Activated naive CD4-positive, alpha-beta T cell treated with anti-CD3 and anti-CD28 coated beads, Interleukin-2, amount 10 ng/mL, durations not matched to agents 7 days and 5 days (primary cell): ENCODE results near the gene NR6A1.

Source experiments
- CTCF ChIA-PET: fragments of 350-600 bp; sonication (Branson Sonifier 250); formaldehyde crosslinking; loops from one replicate; lab custom pipeline; 2021; ENCODE audit warnings: antibody characterized with exemption; lab: Charles Lee
- DNase-seq: peaks from one replicate; pipeline ENCODE4 v3.0.0-alpha.2; 2020
- H3K27ac Mint-ChIP-seq: one replicate; pipeline ENCODE4 v1.8.0; 2021; ENCODE audit warnings: mild to moderate bottlenecking, moderate library complexity, mixed read lengths
- H3K27me3 Mint-ChIP-seq: one replicate; pipeline ENCODE4 v1.8.0; 2021; ENCODE audit warnings: mild to moderate bottlenecking, mixed read lengths
- H3K36me3 Mint-ChIP-seq: one replicate; pipeline ENCODE4 v1.8.0; 2021; ENCODE audit warnings: mixed read lengths
- H3K4me1 Mint-ChIP-seq: one replicate; pipeline ENCODE4 v1.8.0; 2021; ENCODE audit warnings: mixed read lengths
- H3K4me3 Mint-ChIP-seq: one replicate; pipeline ENCODE4 v1.8.0; 2021; ENCODE audit warnings: mild to moderate bottlenecking, moderate library complexity, mixed read lengths
- H3K9me3 Mint-ChIP-seq: one replicate; pipeline ENCODE4 v1.8.0; 2021; ENCODE audit warnings: mixed read lengths

Gene NR6A1

DNA sequence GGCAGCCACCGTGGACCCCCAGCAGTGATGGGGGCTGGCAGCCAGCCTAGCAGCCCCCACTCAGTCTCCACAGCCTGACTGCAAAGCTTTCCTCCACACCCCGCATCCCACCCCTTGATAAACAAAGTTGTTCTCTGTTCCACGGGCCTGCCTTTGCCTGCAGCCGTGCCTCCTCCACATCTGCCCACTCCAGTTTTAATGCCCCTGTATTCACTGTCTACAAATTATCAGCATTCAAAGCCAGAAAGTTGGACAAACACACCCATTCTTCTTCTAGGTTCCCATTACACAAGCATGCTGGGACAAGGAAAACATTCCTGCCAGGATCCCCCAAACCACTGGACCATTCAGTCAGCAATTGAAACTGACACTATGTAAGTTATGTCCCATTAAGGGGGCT, 240.9 kb downstream of the NR6A1 start:
- DNase-seq: no peak
- Mint-ChIP-seq H3K27ac (no peak overlapping the region), H3K4me1 (no peaks in the 10 kb centered on the region), H3K36me3 (no peaks in the 10 kb centered on the region), H3K27me3 (peaks cover 7% of the 10 kb centered on the region), H3K9me3 (no peaks in the 10 kb centered on the region), H3K4me3 (no peak overlapping the region)
- CTCF ChIA-PET: no interaction called here

DNA sequence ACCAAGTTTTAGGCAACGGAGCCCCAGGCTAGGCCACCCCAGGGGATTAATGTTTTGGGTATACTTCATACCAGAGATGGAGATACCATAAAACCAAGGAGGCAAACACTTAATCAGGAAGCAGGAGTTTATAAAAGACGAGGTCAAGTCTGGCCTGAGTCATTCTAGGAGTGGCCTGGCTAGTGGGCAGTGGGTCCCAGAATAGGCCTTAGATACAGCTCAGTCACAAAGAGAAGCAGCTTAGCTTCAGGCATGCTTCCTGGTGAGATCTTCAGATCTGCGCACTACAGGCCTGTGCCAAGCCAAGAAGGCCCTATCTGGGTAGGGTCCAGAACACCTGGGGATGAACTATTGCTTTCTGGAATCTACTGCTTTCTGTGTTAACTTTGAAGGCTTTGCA, 243.3 kb downstream of the NR6A1 start:
- Mint-ChIP-seq H3K36me3 (no peaks in the 10 kb centered on the region), H3K4me1 (no peaks in the 10 kb centered on the region), H3K4me3 (no peak overlapping the region), H3K9me3 (no peaks in the 10 kb centered on the region), H3K27me3 (peaks cover 10% of the 10 kb centered on the region), H3K27ac (no peak overlapping the region)
- DNase-seq: no peak
- CTCF ChIA-PET: interaction anchor here (1.0 to 2.3 kb wide), 2 partner anchors 9 to 22 kb away, joined by 3 to 14 read pairs; no protein-coding TSS in a partner anchor

DNA sequence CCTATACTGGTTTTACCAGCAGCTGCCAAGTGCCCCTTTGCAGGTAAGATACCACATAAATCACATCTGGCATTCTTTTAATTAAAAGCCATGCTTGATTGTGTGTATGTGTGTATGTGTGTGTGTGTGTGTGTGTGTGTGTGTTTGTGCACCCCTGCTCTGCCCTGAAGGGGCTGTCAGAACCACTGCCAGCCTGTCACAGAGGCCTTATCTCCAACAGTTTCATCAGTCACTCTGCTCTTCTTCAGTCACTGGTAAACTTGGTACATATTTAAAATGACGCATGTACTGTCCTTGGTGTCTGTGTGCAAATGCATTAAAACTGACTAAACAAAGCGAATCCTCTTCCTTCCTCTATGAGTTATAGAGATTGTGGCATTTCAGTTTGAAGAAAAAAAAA, 244.9 kb downstream of the NR6A1 start:
- Mint-ChIP-seq H3K9me3 (no peaks in the 10 kb centered on the region), H3K27ac (no peak overlapping the region), H3K36me3 (no peaks in the 10 kb centered on the region), H3K4me1 (no peaks in the 10 kb centered on the region), H3K4me3 (no peak overlapping the region), H3K27me3 (peaks cover 22% of the 10 kb centered on the region)
- no peak for DNase-seq
- CTCF ChIA-PET: no interaction called here

DNA sequence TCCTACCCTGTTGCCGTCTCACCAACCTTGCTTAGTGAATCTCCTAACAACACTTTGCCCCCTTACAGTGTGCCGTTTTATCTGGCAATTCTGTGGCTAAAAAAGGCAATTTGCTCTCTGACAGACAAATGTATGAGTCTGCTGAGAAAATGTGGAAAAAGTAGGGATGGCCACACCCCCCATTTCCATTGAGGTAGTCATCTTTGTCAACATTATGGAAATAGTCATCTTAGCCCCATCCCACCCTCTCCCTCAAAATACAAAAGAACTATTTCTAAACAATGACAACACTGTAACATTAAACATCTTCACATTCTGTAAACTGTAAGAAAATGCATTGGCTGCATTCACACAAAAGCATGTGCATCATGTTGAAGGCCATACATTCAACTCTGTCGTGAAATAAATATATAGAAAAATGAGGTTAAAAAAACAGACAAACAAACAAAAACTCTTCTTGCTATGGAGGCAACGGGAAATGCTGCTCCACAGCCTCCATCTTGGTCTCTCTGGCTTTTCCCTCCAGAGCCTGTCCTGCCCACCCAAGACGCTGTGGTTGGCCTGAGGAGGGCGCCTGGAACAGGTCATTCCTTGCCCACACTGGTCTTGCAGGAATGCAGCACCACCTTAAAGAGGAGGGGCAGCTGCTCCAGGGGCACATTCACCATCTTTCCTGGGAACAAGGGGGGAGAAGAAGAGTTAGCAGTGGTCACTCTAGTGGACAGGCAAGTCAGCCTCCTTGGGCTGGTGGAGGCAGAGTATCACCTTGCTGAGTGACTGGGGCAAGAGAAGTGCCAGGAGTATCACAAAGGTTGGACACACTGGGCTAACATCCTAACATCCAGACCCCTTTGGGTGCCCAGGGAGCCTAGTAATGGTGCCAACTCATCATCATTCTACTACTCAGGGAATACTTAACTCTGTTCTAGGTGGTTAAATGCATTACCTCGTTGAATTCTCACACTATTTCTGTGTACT, 248.7 kb downstream of the NR6A1 start:
- Mint-ChIP-seq H3K4me1 (no peaks in the 10 kb centered on the region), H3K4me3 (no peak overlapping the region), H3K36me3 (no peaks in the 10 kb centered on the region), H3K27me3 (peaks cover 21% of the 10 kb centered on the region), H3K27ac (no peak overlapping the region), H3K9me3 (no peaks in the 10 kb centered on the region)
- DNase-seq: no peak
- CTCF ChIA-PET: no interaction called here

DNA sequence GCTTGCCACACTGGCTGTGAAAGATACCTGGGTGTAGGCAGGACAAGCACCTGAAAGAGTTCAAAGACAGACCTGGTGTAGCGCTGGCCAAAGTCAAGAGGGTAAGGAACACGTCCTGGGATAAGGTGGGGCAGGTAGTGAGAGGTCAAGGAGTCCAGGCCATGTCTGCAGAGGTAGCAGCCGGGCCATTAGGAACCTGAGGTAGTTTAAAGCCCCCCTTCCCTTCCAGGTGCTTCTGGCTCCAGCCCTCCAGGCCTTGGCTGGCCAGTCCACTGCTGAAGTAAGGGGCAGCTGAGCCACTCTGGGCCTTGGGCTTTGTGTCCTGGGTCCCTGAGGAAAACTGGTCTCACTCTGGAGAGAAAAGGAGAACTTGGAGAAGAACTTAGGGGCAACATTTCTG, 250.0 kb downstream of the NR6A1 start:
- H3K27ac Mint-ChIP-seq: no peak overlapping the region
- no peaks in the 10 kb centered on the region for H3K4me1 Mint-ChIP-seq
- no peak for DNase-seq
- no peaks in the 10 kb centered on the region for H3K36me3 Mint-ChIP-seq
- no peak overlapping the region for H3K4me3 Mint-ChIP-seq
- H3K27me3 Mint-ChIP-seq: peaks cover 29% of the 10 kb centered on the region
- no peaks in the 10 kb centered on the region for H3K9me3 Mint-ChIP-seq
- CTCF ChIA-PET: no interaction called here

DNA sequence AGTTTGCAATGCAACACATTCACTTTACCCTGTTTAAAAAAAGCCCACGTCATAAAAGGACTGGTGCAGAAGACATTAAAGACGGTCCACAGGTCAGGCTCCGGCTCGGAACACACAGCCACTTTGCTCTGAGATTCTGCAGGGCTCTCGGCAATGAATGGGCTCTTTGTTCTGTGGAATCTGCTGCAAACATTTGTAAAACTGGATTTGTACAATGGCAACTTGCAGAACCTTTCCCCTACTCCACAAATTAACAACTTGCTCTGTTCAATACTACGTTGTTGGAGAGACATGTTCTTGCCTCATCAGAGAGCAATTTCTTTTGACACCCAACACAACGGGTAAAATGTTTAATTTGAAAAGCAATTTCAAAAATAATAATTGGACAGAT, 250.9 kb downstream of the NR6A1 start:
- CTCF ChIA-PET: interaction anchor here (0.6 kb wide), 1 partner anchor 110 kb away, joined by 3 read pairs; no protein-coding TSS in a partner anchor
- DNase-seq: no peak
- no peaks in the 10 kb centered on the region for H3K9me3 Mint-ChIP-seq
- no peak overlapping the region for H3K4me3 Mint-ChIP-seq
- peaks cover 32% of the 10 kb centered on the region for H3K27me3 Mint-ChIP-seq
- H3K4me1 Mint-ChIP-seq: no peaks in the 10 kb centered on the region
- H3K36me3 Mint-ChIP-seq: no peaks in the 10 kb centered on the region
- H3K27ac Mint-ChIP-seq: no peak overlapping the region

DNA sequence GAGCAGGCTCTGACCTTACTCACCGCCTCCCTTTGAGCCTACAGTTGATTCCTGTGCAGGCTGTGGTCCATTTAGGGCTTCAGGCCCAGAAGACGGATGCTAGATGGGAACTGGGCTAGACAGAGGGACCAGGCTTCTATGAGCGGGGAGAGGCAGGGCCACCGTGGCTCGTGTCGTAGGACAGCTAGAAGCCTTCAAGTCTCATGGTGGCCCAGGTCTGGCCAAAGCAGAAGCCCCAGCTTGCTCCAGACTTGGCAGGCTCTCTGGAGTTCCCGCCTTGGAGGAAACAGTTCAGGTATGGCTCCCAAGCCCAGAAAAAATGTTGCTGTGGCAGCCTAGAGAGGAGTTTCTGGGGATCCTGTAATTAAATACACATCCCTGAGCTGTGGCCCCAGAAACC, 253.0 kb downstream of the NR6A1 start:
- CTCF ChIA-PET: no interaction called here
- Mint-ChIP-seq H3K27me3 (peaks cover 38% of the 10 kb centered on the region), H3K27ac (no peak overlapping the region), H3K4me1 (no peaks in the 10 kb centered on the region), H3K36me3 (no peaks in the 10 kb centered on the region), H3K9me3 (no peaks in the 10 kb centered on the region), H3K4me3 (no peak overlapping the region)
- no peak for DNase-seq

DNA sequence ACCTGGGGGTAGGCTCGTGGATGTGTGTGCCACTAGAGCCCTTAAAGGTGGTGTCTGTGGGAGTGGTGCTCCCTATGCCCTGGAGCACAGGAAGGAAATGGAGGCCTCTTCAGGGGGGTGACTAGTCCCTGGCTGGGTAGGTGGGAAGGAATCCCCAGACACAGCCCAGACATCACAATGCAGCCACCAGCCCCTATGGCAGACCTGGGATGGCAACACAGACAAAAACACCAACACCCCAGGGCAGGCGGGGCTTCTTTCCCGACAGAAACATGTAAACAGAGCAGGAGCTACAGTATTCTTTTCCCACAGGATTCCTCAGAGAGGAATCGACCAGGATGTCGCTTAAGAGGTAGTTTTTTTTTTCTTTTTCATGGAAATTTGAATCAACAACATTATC, 253.5 kb downstream of the NR6A1 start:
- Mint-ChIP-seq H3K36me3 (no peaks in the 10 kb centered on the region), H3K4me1 (no peaks in the 10 kb centered on the region), H3K9me3 (no peaks in the 10 kb centered on the region), H3K4me3 (no peak overlapping the region), H3K27me3 (peaks cover 40% of the 10 kb centered on the region), H3K27ac (no peak overlapping the region)
- DNase-seq: no peak
- CTCF ChIA-PET: no interaction called here

DNA sequence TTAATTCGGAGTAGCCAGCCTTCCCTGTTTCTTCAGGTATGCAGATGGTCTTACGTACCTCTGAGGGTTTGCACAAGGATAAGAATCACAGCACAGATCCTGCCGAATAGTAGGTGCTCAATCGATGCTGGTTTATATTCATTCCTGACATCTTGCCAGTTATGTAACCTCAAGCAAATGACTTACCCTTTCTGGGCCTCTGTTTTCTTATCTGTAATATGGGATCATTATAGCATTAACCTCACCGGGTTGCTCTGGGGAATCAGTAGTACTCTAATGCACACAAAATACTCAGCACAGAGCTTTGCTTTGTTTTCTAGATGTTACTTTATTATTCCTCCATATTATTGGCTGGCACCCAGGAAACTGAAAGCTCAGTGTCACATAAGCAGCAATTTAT, 256.2 kb downstream of the NR6A1 start:
- no peak for DNase-seq
- H3K27ac Mint-ChIP-seq: no peak overlapping the region
- H3K27me3 Mint-ChIP-seq: peaks cover 44% of the 10 kb centered on the region
- H3K9me3 Mint-ChIP-seq: no peaks in the 10 kb centered on the region
- CTCF ChIA-PET: interaction anchor here (1.5 kb wide), 1 partner anchor 21 kb away, joined by 3 read pairs; no protein-coding TSS in a partner anchor
- no peak overlapping the region for H3K4me3 Mint-ChIP-seq
- no peaks in the 10 kb centered on the region for H3K4me1 Mint-ChIP-seq
- no peaks in the 10 kb centered on the region for H3K36me3 Mint-ChIP-seq

DNA sequence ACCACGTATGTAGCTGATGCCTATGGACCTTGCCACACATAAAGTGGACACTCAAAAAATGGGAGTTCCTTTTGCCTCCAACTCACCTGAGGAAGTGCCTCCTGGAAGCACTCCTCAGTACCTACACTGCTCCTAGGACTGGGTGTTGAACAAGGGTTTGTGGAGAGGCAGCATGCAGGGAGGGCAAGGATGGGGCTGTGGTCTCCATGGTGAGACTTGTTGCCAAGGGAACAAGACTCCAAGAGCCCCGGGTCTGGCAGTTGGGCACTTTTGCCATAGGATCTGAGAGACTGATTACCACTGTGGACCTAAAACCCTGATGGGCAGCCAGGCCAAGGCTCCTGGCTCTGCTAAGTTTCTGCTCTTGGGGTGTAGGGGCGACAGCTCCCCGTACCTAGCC, 257.0 kb downstream of the NR6A1 start:
- H3K4me1 Mint-ChIP-seq: no peaks in the 10 kb centered on the region
- no peak overlapping the region for H3K4me3 Mint-ChIP-seq
- CTCF ChIA-PET: no interaction called here
- H3K27ac Mint-ChIP-seq: no peak overlapping the region
- H3K9me3 Mint-ChIP-seq: no peaks in the 10 kb centered on the region
- DNase-seq: no peak
- H3K36me3 Mint-ChIP-seq: no peaks in the 10 kb centered on the region
- peaks cover 44% of the 10 kb centered on the region for H3K27me3 Mint-ChIP-seq

DNA sequence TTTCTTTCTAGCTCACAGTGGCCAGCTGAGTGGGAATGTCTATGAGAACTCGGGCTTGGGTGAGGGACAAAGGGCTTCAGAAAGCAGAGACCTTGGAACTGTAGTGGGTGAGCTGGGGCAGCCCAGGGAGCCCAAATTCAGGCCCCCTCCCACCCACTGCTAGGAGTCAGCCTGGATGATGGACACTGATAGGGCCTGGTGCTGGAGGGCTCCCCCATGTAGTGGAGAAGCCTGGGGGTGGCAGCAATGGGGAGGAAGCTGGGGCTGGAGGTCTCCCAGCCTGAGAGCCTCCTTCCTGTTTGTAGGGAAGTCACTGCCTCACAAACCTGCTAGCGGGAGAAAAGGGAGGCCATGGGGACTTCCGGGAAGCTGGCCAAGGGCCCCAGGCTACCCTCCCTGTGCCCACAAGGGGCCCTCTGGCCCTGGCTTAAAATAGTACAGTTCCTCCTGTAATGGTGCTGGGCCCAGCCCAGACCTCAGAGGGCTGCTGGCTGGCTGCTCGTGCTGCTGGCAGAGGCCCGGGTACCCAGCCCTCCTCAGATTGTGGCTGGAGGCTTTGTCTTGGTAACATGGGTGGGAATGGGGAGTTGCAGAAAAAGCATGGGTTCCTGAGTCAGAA, 257.6 kb downstream of the NR6A1 start:
- no peak overlapping the region for H3K4me3 Mint-ChIP-seq
- CTCF ChIA-PET: no interaction called here
- no peaks in the 10 kb centered on the region for H3K9me3 Mint-ChIP-seq
- peaks cover 44% of the 10 kb centered on the region for H3K27me3 Mint-ChIP-seq
- no peak for DNase-seq
- no peak overlapping the region for H3K27ac Mint-ChIP-seq
- no peaks in the 10 kb centered on the region for H3K4me1 Mint-ChIP-seq
- no peaks in the 10 kb centered on the region for H3K36me3 Mint-ChIP-seq

DNA sequence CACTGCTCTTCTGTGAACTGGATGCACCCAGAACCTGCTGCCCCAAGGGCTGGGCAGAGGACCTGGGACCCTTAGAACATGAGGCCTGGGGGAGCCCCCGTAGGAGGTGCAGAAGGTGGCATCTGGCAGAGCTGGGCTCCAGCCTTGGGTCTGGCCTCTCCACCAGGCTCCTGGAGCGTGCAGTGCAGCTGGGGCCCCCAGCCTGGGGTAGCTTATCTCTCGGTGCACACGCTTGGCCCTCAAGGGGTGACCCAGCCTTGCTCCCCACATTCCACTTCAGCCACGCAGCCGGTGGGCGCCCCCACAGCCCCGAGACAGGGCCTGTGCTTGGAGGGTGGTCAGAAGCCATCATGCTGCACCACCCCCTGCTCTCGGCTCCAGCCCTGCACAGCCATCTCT, 258.3 kb downstream of the NR6A1 start:
- H3K4me3 Mint-ChIP-seq: no peak overlapping the region
- no peaks in the 10 kb centered on the region for H3K9me3 Mint-ChIP-seq

DNA sequence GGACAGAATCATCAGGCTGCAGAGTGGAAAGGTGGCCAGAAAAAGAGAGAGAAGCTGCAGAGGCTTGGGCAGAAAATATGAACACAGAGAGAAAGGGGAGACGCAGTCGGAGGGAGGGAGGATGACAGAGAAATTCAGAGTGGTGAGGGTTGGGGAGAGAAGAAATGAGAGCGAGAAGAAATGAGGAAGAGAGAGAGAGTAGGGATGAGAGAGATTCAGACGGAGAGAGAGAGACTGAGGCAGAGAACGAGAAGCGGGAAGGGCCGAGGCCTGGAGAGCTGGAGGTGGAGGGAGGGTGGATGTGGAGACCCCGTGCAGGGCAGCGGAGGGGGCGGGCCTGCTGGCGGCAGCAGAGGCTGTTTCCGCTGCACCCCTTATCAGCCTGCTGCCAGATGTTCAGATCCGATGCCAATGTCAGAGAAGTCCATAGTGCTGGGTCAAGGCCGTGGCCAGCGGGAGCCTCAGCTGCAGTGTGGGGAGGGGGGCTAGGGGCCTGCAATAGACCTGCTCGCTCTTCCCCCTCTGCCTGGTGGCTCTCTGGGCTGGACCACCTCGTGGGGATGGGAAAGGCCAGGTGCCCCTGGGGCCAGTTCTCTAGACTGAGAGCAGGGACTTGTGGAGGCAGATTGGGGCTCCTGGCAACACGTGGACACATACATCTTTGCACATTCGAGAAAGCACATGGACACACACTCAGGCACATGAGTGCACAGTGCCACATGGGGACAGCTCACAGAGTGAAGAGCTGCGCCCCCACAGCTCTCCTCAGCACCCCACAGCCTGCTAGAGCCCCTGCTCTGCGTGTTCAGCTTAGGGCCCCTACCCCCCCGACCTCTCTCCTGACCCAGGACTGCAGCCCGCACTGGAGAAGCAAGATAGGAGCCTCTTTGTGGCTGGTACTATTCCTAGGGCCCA, 259.0 kb downstream of the NR6A1 start:
- Mint-ChIP-seq H3K27ac (no peak overlapping the region), H3K4me3 (no peak overlapping the region), H3K27me3 (peaks cover 40% of the 10 kb centered on the region), H3K9me3 (no peaks in the 10 kb centered on the region), H3K36me3 (no peaks in the 10 kb centered on the region), H3K4me1 (no peaks in the 10 kb centered on the region)
- CTCF ChIA-PET: no interaction called here
- no peak for DNase-seq

More for the DNA sequence above, 258.3 kb downstream of the NR6A1 start:
- CTCF ChIA-PET: no interaction called here
- peaks cover 40% of the 10 kb centered on the region for H3K27me3 Mint-ChIP-seq
- no peaks in the 10 kb centered on the region for H3K36me3 Mint-ChIP-seq
- no peak overlapping the region for H3K27ac Mint-ChIP-seq
- no peaks in the 10 kb centered on the region for H3K4me1 Mint-ChIP-seq
- no peak for DNase-seq

DNA sequence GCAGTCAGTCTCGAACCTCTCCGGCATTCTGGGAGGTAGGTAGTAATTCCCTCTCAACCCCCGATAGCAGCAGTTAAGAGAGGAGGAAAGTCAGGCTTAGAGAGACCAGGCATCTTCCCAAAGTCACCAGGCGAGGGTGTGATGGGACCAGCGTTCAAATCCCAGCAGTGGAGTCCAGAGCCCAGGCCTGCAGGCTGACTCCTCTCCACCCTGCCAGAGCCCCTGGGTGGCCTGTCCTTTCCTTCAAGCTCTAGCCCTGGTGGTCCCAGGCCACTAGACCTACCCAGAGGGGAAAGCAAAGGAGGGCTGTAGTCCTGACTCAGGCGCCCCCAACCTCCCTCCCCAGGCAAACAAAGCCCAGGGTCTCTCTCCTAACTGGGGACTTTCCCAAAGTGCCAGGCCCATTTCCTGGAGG, 259.7 kb downstream of the NR6A1 start:
- Mint-ChIP-seq H3K27me3 (peaks cover 40% of the 10 kb centered on the region), H3K4me3 (no peak overlapping the region), H3K4me1 (no peaks in the 10 kb centered on the region), H3K9me3 (no peaks in the 10 kb centered on the region), H3K27ac (no peak overlapping the region), H3K36me3 (no peaks in the 10 kb centered on the region)
- CTCF ChIA-PET: interaction anchor here (1.1 kb wide), 1 partner anchor 25 kb away, joined by 3 read pairs; no protein-coding TSS in a partner anchor
- no peak for DNase-seq
